ENCODE measurements around the gene PCBP2.

GRCh38 chr12:53492830-53493609, 41.1 kb downstream of the PCBP2 start:
- TF ChIP-seq EZH2 (IDR thresholded peaks at IDR 0.05; ENCODE audit: low read length, missing control alignments) = no peak
- no peak for TF ChIP-seq CTCF (conservative IDR thresholded peaks at IDR 0.05 in 1 of 2, IDR thresholded peaks at IDR 0.05 in 1 of 2; ENCODE audit: low read depth in 1 of 2, low read length in 2 of 2)
